Mucosa of descending colon (tissue), 3 donors: Measurements from ENCODE around the gene TMEM119. TPM values are rescaled to one million over a fixed set of nuclear protein-coding genes. Genes with fewer than 3 reads are reported as not detected.

Source experiments
- ATAC-seq: fragments of 200-7000 bp; cut with Tn5 transposase; one replicate; pipeline ENCODE4 v1.9.1; 2020; ENCODE audit warnings: mild to moderate bottlenecking, moderate library complexity
- DNase-seq, 3 donors: peaks; one replicate each; pipeline ENCODE4 v3.0.0-alpha.2; 2020
- H3K36me3 ChIP-seq: fragments of 200-600 bp; one replicate; pipeline ENCODE4 v1.8.0; 2021; ENCODE audit warnings: low read depth, mild to moderate bottlenecking
- H3K4me1 ChIP-seq: fragments of 200-600 bp; one replicate; pipeline ENCODE4 v1.8.0; 2021; ENCODE audit warnings: low read depth, mild to moderate bottlenecking
- H3K4me3 ChIP-seq: fragments of 200-600 bp; one replicate; pipeline ENCODE4 v1.8.0; 2021; ENCODE audit warnings: mild to moderate bottlenecking
- H3K9me3 ChIP-seq: fragments of 200-600 bp; one replicate; pipeline ENCODE4 v1.8.0; 2021; ENCODE audit warnings: mild to moderate bottlenecking
- CTCF ChIP-seq: fragments of 200-600 bp; IDR thresholded peaks from one replicate; pipeline ENCODE4 v1.8.0; 2022; ENCODE audit warnings: antibody characterized with exemption, mild to moderate bottlenecking
- intact Hi-C, 2 donors: fragments of 100-400 bp; cut with DNase I in 1 of 2; cut with micrococcal nuclease in 1 of 2; formaldehyde crosslinking; loops; one replicate each; pipeline versions ENCODE4 v1.11.0 to v1.11.1; 2022; cut with DNase I, micrococcal nuclease
- total RNA-seq, 3 donors: library from RNA; stranded (reverse); fragmentation: NEBNext Ultra II Directional in 2 of 3; extraction: Animal tissue kit (Norgen Biotek cat#: 25700) in 2 of 3; gene quantifications; one replicate each; pipeline versions ENCODE4 v1.2.1 to v1.2.4, GENCODE V29; 2021 to 2023
- donor health status: DM: no; HTN: no; CAD: no; lungs with moderate emphysema.
- donor health status: DM: no; HTN: no; CAD: no.
- donor health status: DM: no; HTN: yes; CAD: no.

TMEM119 gene
- total RNA-seq, 3 donors from 2014 or later = 4.1 to 7.0 (median 5.1) TPM

- intact Hi-C loops = no loop called here
- ATAC-seq (no peak), DNase-seq (no peak)
- Histone ChIP-seq H3K4me3 (no peak overlapping the region), H3K9me3 (no peaks in the 10 kb centered on the region), H3K36me3 (no peaks in the 10 kb centered on the region), H3K4me1 (no peaks in the 10 kb centered on the region)
- no peak for TF ChIP-seq CTCF
These were observed 818 bp upstream of the TMEM119 start for GRCh38 chr12:108598553-108599250.

DNA sequence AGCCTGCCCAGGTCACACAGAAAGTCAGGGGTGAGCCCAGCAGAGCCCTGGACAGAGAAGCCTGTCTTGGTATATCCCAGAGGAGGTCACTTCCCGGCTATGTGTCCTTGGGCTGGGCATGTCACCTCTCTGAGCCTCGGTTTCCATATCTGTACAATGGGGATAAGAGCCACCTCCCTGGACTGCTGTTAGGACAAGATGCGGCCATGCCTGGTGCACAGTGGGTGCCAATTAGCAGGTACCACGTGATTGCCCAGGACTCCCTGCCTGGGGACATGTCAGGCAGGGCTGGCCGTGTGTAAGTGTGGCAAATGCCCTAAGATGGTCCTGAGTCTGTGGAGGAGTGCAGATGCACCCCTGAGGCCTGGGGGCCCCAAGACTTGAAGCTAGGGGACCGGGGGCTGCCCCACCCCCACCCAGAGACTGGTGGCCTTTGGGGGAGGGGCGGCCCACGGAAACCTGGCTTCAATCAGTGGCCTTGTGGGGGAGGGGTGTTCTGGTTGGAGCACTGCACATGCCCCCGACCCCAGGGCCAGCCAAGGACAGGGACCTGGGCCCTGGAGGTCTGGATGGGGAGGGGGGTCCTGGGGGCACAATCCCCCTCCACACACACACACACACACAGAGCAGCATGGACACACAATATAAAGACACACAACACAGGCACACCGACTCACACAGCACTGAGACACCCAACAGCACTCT lies 878 bp downstream of the TMEM119 start:
- ATAC-seq (no peak), DNase-seq (no peak)
- Histone ChIP-seq H3K36me3 (no peaks in the 10 kb centered on the region), H3K4me3 (no peak overlapping the region), H3K4me1 (no peaks in the 10 kb centered on the region), H3K9me3 (no peaks in the 10 kb centered on the region)
- TF ChIP-seq CTCF = no peak
- intact Hi-C loops = no loop called here

GRCh38 chr12:108595711-108596647 lies 1.9 kb downstream of the TMEM119 start:
- Histone ChIP-seq H3K4me3 (no peak overlapping the region), H3K4me1 (no peaks in the 10 kb centered on the region), H3K9me3 (no peaks in the 10 kb centered on the region), H3K36me3 (no peaks in the 10 kb centered on the region)
- no peak for TF ChIP-seq CTCF
- ATAC-seq (no peak), DNase-seq (no peak)
- intact Hi-C loops = no loop called here

GRCh38 chr12:108594960-108595710 lies 2.7 kb downstream of the TMEM119 start:
- Histone ChIP-seq H3K9me3 (no peaks in the 10 kb centered on the region), H3K36me3 (no peaks in the 10 kb centered on the region), H3K4me1 (no peaks in the 10 kb centered on the region), H3K4me3 (no peak overlapping the region)
- no peak for TF ChIP-seq CTCF
- DNase-seq = no peak
- ATAC-seq = no peak
- intact Hi-C loops = no loop called here

GRCh38 chr12:108594323-108594903 lies 3.5 kb downstream of the TMEM119 start:
- no peak for ATAC-seq

More at GRCh38 chr12:108594323-108594903, 3.5 kb downstream of the TMEM119 start:
- Histone ChIP-seq H3K36me3 (no peaks in the 10 kb centered on the region), H3K4me3 (no peak overlapping the region), H3K9me3 (no peaks in the 10 kb centered on the region), H3K4me1 (no peaks in the 10 kb centered on the region)
- intact Hi-C loops = no loop called here
- no peak for TF ChIP-seq CTCF
- DNase-seq = no peak
